Activated CD8-positive, alpha-beta memory T cell treated with anti-CD3 and anti-CD28 coated beads, Interleukin-2, amount 10 ng/mL, durations not matched to agents 7 days and 5 days (primary cell): ENCODE measurements around the gene NTSR1. TPM values are rescaled to one million over a fixed set of nuclear protein-coding genes. Genes with fewer than 3 reads are reported as not detected.

Experiments
- ATAC-seq: fragments of 150-1000 bp; cut with Tn5 transposase; one replicate; pipeline ENCODE4 v1.10.0; 2021; ENCODE audit warnings: moderate library complexity
- CTCF ChIA-PET: fragments of 350-600 bp; sonication (Branson Sonifier 250); formaldehyde crosslinking; loops from one replicate; lab custom pipeline; 2021; ENCODE audit warnings: antibody characterized with exemption; lab: Charles Lee
- DNase-seq: peaks from one replicate; pipeline ENCODE4 v3.0.0-alpha.2; 2020
- H3K27ac Mint-ChIP-seq: one replicate; pipeline ENCODE4 v1.8.0; 2021; ENCODE audit warnings: mild to moderate bottlenecking, mixed read lengths
- H3K27me3 Mint-ChIP-seq: one replicate; pipeline ENCODE4 v1.8.0; 2021; ENCODE audit warnings: mixed read lengths
- H3K36me3 Mint-ChIP-seq: one replicate; pipeline ENCODE4 v1.8.0; 2021; ENCODE audit warnings: mild to moderate bottlenecking, mixed read lengths
- H3K4me1 Mint-ChIP-seq: one replicate; pipeline ENCODE4 v1.8.0; 2021; ENCODE audit warnings: mixed read lengths
- H3K4me3 Mint-ChIP-seq: one replicate; pipeline ENCODE4 v1.8.0; 2021; ENCODE audit warnings: mild to moderate bottlenecking, moderate library complexity, mixed read lengths
- H3K9me3 Mint-ChIP-seq: one replicate; pipeline ENCODE4 v1.8.0; 2022; ENCODE audit warnings: low read depth, mixed read lengths
- total RNA-seq, 2 experiments: library from RNA; stranded (reverse); gene quantifications; one replicate each; pipeline ENCODE4 v1.2.3, GENCODE V29; 2021

Gene NTSR1
- total RNA-seq, 2 experiments from 2014 or later: not detected

- peak; percentile 73 for ATAC-seq
- Mint-ChIP-seq H3K4me3 (peak within 1 kb of the TSS; percentile 87), H3K27me3 (no peaks in the 10 kb centered on the region), H3K4me1 (peaks cover 28% of the 10 kb centered on the region), H3K36me3 (peaks cover 25% of the 10 kb centered on the region), H3K9me3 (no peaks in the 10 kb centered on the region), H3K27ac (peak within 1 kb of the TSS; percentile 93)
- DNase-seq: peak; percentile 83
- CTCF ChIA-PET: interaction anchor here (0.7 to 1.9 kb wide), 3 partner anchors 10 to 305 kb away, joined by 3 to 7 read pairs (median 4); no protein-coding TSS in a partner anchor
Measured at GRCh38 chr20:62804627-62805154, 96.1 kb downstream of the NTSR1 start, which contains the start of gene OGFR. Gene OGFR, plus strand, starts transcription at chr20:62804835. Its CDS starts 25 bp downstream, at chr20:62804860.

GRCh38 chr20:62805155-62805710 lies 96.6 kb downstream of the NTSR1 start:
- Mint-ChIP-seq H3K9me3 (no peaks in the 10 kb centered on the region), H3K4me1 (peaks cover 28% of the 10 kb centered on the region), H3K4me3 (peak overlapping the region; percentile 82), H3K36me3 (peaks cover 21% of the 10 kb centered on the region), H3K27me3 (no peaks in the 10 kb centered on the region), H3K27ac (peak overlapping the region; percentile 65)
- ATAC-seq: peak; percentile 31
- CTCF ChIA-PET: interaction anchor here (0.7 to 1.9 kb wide), 4 partner anchors 11 to 306 kb away, joined by 3 to 7 read pairs (median 4); no protein-coding TSS in a partner anchor
- no peak for DNase-seq

GRCh38 chr20:62805711-62806382 lies 97.2 kb downstream of the NTSR1 start:
- CTCF ChIA-PET: interaction anchor here (1.3 to 1.9 kb wide), 3 partner anchors 11 to 120 kb away, joined by 3 to 7 read pairs (median 4); no protein-coding TSS in a partner anchor
- Mint-ChIP-seq H3K27ac (peak overlapping the region; percentile 65), H3K9me3 (no peaks in the 10 kb centered on the region), H3K27me3 (no peaks in the 10 kb centered on the region), H3K4me3 (peak overlapping the region; percentile 82), H3K36me3 (peaks cover 19% of the 10 kb centered on the region), H3K4me1 (peaks cover 28% of the 10 kb centered on the region)
- ATAC-seq: no peak
- no peak for DNase-seq

- Mint-ChIP-seq H3K27ac (peak overlapping the region; percentile 58), H3K4me3 (peak overlapping the region; percentile 82), H3K27me3 (no peaks in the 10 kb centered on the region), H3K36me3 (peaks cover 18% of the 10 kb centered on the region), H3K9me3 (no peaks in the 10 kb centered on the region), H3K4me1 (peaks cover 28% of the 10 kb centered on the region)
- DNase-seq: no peak
- CTCF ChIA-PET: interaction anchor here (1.3 to 3.4 kb wide), 2 partner anchors 121 to 307 kb away, joined by 3 to 24 read pairs; no protein-coding TSS in a partner anchor
- ATAC-seq: no peak
Measured at GRCh38 chr20:62806383-62807050, 97.9 kb downstream of the NTSR1 start.

GRCh38 chr20:62807444-62808210 lies 99.0 kb downstream of the NTSR1 start:
- no peaks in the 10 kb centered on the region for H3K27me3 Mint-ChIP-seq
- no peak for DNase-seq
- CTCF ChIA-PET: interaction anchor here (0.6 to 3.4 kb wide), 37 partner anchors 7 to 506 kb away, joined by 3 to 43 read pairs (median 4); partner anchors contain the start of genes COL9A3, MRGBP, NTSR1 and SLCO4A1
- H3K9me3 Mint-ChIP-seq: no peaks in the 10 kb centered on the region
- no peak for ATAC-seq
- no peak overlapping the region for H3K27ac Mint-ChIP-seq
- no peak overlapping the region for H3K4me3 Mint-ChIP-seq
- H3K4me1 Mint-ChIP-seq: peaks cover 28% of the 10 kb centered on the region
- H3K36me3 Mint-ChIP-seq: peaks cover 21% of the 10 kb centered on the region

- peaks cover 28% of the 10 kb centered on the region for H3K4me1 Mint-ChIP-seq
- H3K36me3 Mint-ChIP-seq: peaks cover 24% of the 10 kb centered on the region
- H3K9me3 Mint-ChIP-seq: no peaks in the 10 kb centered on the region
- H3K4me3 Mint-ChIP-seq: no peak overlapping the region
- ATAC-seq: peak; percentile 50
- H3K27me3 Mint-ChIP-seq: no peaks in the 10 kb centered on the region
- H3K27ac Mint-ChIP-seq: peak overlapping the region; percentile 52
- DNase-seq: peak; percentile 78
- CTCF ChIA-PET: interaction anchor here (0.6 to 3.4 kb wide), 43 partner anchors 8 to 507 kb away, joined by 3 to 43 read pairs (median 4); partner anchors contain the start of genes COL9A3, MRGBP, NTSR1 and SLCO4A1
Measured at GRCh38 chr20:62808211-62808865, 99.7 kb downstream of the NTSR1 start.

GRCh38 chr20:62809530-62810428 lies 101.1 kb downstream of the NTSR1 start:
- Mint-ChIP-seq H3K36me3 (peaks cover 22% of the 10 kb centered on the region), H3K4me1 (peaks cover 22% of the 10 kb centered on the region), H3K27ac (no peak overlapping the region), H3K4me3 (no peak overlapping the region), H3K27me3 (peaks cover 3% of the 10 kb centered on the region), H3K9me3 (no peaks in the 10 kb centered on the region)
- ATAC-seq: no peak
- CTCF ChIA-PET: interaction anchor here (1.1 to 3.4 kb wide), 7 partner anchors 10 to 310 kb away, joined by 3 to 43 read pairs (median 4); partner anchors contain the start of gene MRGBP
- no peak for DNase-seq

GRCh38 chr20:62811320-62811719 lies 102.7 kb downstream of the NTSR1 start:
- peaks cover 19% of the 10 kb centered on the region for H3K27me3 Mint-ChIP-seq
- H3K36me3 Mint-ChIP-seq: peaks cover 19% of the 10 kb centered on the region
- H3K9me3 Mint-ChIP-seq: no peaks in the 10 kb centered on the region
- DNase-seq (no peak), ATAC-seq (no peak)
- H3K4me1 Mint-ChIP-seq: peaks cover 17% of the 10 kb centered on the region
- CTCF ChIA-PET: no interaction called here
- no peak overlapping the region for H3K4me3 Mint-ChIP-seq
- H3K27ac Mint-ChIP-seq: no peak overlapping the region

GRCh38 chr20:62811720-62812119 lies 103.1 kb downstream of the NTSR1 start:
- Mint-ChIP-seq H3K9me3 (no peaks in the 10 kb centered on the region), H3K4me3 (no peak overlapping the region), H3K4me1 (peaks cover 13% of the 10 kb centered on the region), H3K27me3 (peaks cover 22% of the 10 kb centered on the region), H3K36me3 (peaks cover 18% of the 10 kb centered on the region), H3K27ac (no peak overlapping the region)
- no peak for DNase-seq
- CTCF ChIA-PET: no interaction called here
- ATAC-seq: no peak
